EH (cell line): ENCODE results near the gene HIC1.
A peak's percentile ranks its signal among the peaks of the same experiment; 100 is the strongest.

Experiments used
- DNase-seq: peaks from one replicate; pipeline ENCODE4 v3.0.0-alpha.2; 2015; ENCODE audit warnings: low read depth

The HIC1 gene

GRCh38 chr17:2060385-2060658, 5.4 kb downstream of the HIC1 start:
- DNase-seq: no peak

GRCh38 chr17:2060681-2061440, 6.0 kb downstream of the HIC1 start:
- no peak for DNase-seq

GRCh38 chr17:2061441-2061958, 6.6 kb downstream of the HIC1 start:
- no peak for DNase-seq

- peak; percentile 82 for DNase-seq
Measured at GRCh38 chr17:2062571-2063183, 7.8 kb downstream of the HIC1 start.

GRCh38 chr17:2063261-2064146, 8.6 kb downstream of the HIC1 start:
- DNase-seq: peak; percentile 58

- peak; percentile 56 for DNase-seq
Measured at GRCh38 chr17:2064147-2064489, 9.2 kb downstream of the HIC1 start.

GRCh38 chr17:2064520-2064971, 9.6 kb downstream of the HIC1 start:
- DNase-seq: peak; percentile 66

GRCh38 chr17:2064980-2065785, 10.3 kb downstream of the HIC1 start:
- DNase-seq: peak; percentile 87

GRCh38 chr17:2065949-2066400, 11.1 kb downstream of the HIC1 start:
- no peak for DNase-seq

GRCh38 chr17:2067048-2067561, 12.2 kb downstream of the HIC1 start:
- peak; percentile 49 for DNase-seq

GRCh38 chr17:2067608-2068024, 12.7 kb downstream of the HIC1 start:
- DNase-seq: peak; percentile 79

- DNase-seq: peak; percentile 98
Measured at GRCh38 chr17:2068031-2068518, 13.2 kb downstream of the HIC1 start.

GRCh38 chr17:2068519-2069051, 13.7 kb downstream of the HIC1 start:
- DNase-seq: peak; percentile 79

GRCh38 chr17:2070241-2071023, 15.5 kb downstream of the HIC1 start:
- DNase-seq: no peak

- no peak for DNase-seq
Measured at GRCh38 chr17:2071024-2071385, 16.1 kb downstream of the HIC1 start.

- peak; percentile 96 for DNase-seq
Measured at GRCh38 chr17:2071455-2072281, 16.8 kb downstream of the HIC1 start.

- no peak for DNase-seq
Measured at GRCh38 chr17:2074919-2075318, 20.0 kb downstream of the HIC1 start.

GRCh38 chr17:2075336-2076086, 20.6 kb downstream of the HIC1 start:
- peak; percentile 57 for DNase-seq
